OCI-LY3 (cell line): ENCODE data around the gene GMCL1.

Experiments
- CTCF ChIP-seq: fragments of 200-600, 300-600 bp; sonication (generic); IDR thresholded peaks from 2 replicates; pipeline ENCODE4 v1.5.1; 2014; ENCODE audit warnings: antibody characterized with exemption, low read length, low read depth
- EZH2phosphoT487 ChIP-seq: fragments of 200-600 bp; shearing (Covaris generic); IDR thresholded peaks from 2 replicates; pipeline ENCODE4 v1.6.1; 2018; ENCODE audit warnings: antibody characterized with exemption, mixed run types, low read depth

- TF ChIP-seq CTCF (no peak), EZH2phosphoT487 (no peak)
Observed at GRCh38 chr2:69923116-69923515, 93.7 kb downstream of the GMCL1 start.
